Activated naive CD8-positive, alpha-beta T cell treated with anti-CD3 and anti-CD28 coated beads, Interleukin-2, amount 50 U/mL, for 24 hours (primary cell): ENCODE results near the gene DLX2.

Experiments used
- ATAC-seq: fragments of 150-1000 bp; cut with Tn5 transposase; one replicate; pipeline ENCODE4 v1.10.0; 2021
- DNase-seq: peaks from one replicate; pipeline ENCODE4 v3.0.0; 2021
- H3K27ac Mint-ChIP-seq: one replicate; pipeline ENCODE4 v1.8.0; 2021; ENCODE audit warnings: mild to moderate bottlenecking, mixed read lengths
- H3K27me3 Mint-ChIP-seq: one replicate; pipeline ENCODE4 v1.8.0; 2021; ENCODE audit warnings: mixed read lengths
- H3K36me3 Mint-ChIP-seq: one replicate; pipeline ENCODE4 v1.8.0; 2021; ENCODE audit warnings: low read depth, mixed read lengths
- H3K4me1 Mint-ChIP-seq: one replicate; pipeline ENCODE4 v1.8.0; 2021; ENCODE audit warnings: mixed read lengths
- H3K4me3 Mint-ChIP-seq: one replicate; pipeline ENCODE4 v1.8.0; 2021; ENCODE audit warnings: mild to moderate bottlenecking, moderate library complexity, mixed read lengths
- H3K9me3 Mint-ChIP-seq: one replicate; pipeline ENCODE4 v1.8.0; 2021; ENCODE audit warnings: mixed read lengths

Gene DLX2

DNA sequence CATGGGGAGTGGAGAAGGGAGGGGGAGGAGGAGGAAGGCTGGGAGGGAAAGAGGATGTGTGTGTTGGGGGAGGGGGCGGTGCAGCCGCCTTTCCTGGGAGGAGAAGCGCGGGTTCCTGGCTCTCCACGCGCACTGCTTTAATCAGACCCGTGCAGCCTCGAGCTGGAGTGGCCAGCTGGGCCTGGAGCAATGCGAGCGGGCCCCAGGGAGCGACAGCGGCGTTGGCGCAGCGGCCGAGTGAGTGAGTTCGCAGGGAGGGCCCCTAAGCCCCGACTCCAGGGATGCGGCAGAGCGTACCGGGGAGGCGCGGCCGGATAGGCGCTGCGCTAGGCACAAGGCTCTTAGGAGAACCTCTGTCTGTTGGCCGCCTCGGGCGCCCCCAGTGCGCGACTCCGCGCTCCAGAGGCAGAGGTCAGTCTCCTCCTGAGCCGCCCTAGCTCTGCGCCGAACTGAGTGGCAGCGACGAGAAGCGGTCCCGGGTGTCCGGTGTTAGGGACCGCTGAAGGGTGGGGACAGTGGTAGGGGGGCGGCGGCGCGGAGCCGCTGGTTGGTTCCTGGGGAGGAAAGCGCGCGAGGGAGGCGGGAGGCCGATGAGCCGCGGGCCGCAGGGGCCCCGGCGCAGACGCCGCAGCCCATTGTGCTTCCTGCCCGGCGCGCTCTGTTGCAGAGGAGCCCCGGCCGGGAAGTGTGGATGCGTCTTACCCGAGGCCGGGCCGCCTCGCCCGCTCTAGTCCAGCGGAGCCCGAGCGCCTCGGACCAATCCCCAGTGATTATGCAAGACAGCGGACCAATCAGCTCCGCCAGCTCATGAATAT is 17.8 kb downstream of the DLX2 start:
- ATAC-seq (peak; percentile 78), DNase-seq (peak; percentile 56)
- H3K27me3 Mint-ChIP-seq = peaks cover 96% of the 10 kb centered on the region
- peaks cover 44% of the 10 kb centered on the region for H3K4me1 Mint-ChIP-seq
- H3K27ac Mint-ChIP-seq = peak overlapping the region; percentile 56
- peak overlapping the region; percentile 78 for H3K4me3 Mint-ChIP-seq
- H3K9me3 Mint-ChIP-seq = peaks cover 1% of the 10 kb centered on the region
- H3K36me3 Mint-ChIP-seq = peaks cover 6% of the 10 kb centered on the region

DNA sequence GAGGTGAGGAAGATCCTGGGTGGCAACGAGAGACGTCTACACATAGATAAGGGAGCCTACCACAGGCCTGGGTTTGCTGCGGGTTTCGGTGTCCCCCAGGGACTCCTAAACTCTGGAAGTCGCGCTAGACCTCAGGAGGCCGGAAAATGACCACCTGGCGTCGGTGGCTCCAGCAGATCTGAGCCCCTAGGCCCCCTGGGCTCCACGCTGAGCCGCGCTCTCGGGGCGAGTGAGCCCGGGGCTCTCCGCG is 18.4 kb downstream of the DLX2 start:
- Mint-ChIP-seq H3K27ac (no peak overlapping the region), H3K27me3 (peaks cover 96% of the 10 kb centered on the region), H3K36me3 (peaks cover 6% of the 10 kb centered on the region), H3K4me1 (peaks cover 43% of the 10 kb centered on the region), H3K9me3 (peaks cover 4% of the 10 kb centered on the region), H3K4me3 (peak overlapping the region; percentile 78)
- DNase-seq (no peak), ATAC-seq (no peak)

DNA sequence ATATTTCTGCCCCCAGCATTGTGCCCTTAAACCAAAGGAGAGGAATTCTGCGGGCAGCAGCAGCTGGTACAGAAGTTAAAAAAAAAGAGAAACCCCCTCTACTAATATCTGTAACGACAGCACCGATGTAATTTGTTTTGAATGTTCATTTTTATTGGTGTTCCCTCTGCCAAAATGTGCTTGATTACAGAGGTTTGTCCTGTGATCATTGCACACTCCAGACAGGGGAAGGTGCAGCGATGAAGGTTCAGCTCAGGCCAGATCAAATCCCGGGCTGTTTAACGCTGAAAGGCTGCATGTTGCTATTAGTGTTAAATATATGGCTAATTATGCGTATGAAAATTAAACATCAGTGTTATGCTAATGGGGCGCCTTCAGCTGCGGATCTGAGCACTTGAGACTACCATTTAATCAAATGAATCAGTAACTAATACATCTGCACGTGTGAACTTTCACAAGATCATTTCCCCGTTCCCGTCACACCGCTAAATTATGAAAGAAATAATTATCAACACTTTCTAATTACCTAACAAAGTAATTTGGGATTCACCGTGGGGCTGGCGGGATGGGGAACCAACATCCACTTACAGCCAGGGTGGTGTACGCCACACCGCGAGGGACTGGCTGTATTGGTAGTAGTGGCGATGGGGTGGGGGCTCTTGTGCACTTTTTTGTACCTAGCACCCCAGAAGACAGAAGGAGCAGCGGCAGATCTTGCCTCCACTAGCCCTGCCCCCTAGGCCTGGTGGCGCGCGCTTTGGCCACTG is 18.9 kb downstream of the DLX2 start:
- Mint-ChIP-seq H3K27ac (no peak overlapping the region), H3K36me3 (peaks cover 6% of the 10 kb centered on the region), H3K9me3 (peaks cover 4% of the 10 kb centered on the region), H3K4me3 (peak overlapping the region; percentile 78), H3K4me1 (peaks cover 43% of the 10 kb centered on the region), H3K27me3 (peaks cover 95% of the 10 kb centered on the region)
- ATAC-seq (no peak), DNase-seq (no peak)

DNA sequence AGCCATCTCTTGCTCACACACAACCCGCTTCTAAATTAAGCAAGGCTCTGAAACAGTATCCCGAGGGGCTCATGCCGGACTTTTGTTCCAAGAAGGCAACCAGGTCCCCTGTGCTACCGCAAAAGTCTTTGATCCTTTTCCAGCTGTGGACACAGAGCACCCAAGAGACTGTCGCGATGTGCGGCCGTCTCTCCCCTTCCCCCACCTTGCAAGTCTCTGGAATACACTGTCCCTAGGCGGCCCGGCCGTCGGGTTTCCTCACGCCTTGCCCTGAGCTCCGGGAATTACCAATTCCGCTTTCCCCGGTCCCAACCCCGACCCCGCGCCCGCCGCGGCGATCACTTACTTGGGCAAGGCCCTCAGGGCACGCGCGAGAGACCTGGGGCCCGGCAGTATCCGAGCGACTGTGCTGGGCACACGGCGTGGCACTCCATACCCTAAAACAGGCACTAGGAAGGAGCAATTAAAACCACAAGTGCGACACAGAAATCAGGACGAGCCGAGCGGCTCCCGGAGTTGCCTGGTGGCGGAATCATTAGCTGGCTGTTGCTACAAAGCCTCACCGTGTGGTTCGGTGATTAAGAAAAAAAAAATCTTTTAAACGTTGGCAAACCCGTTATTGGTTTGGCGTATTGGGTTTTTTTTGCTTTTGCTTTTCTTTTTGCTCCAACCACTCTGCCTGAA is 19.6 kb downstream of the DLX2 start:
- Mint-ChIP-seq H3K4me1 (peaks cover 36% of the 10 kb centered on the region), H3K4me3 (no peak overlapping the region), H3K36me3 (peaks cover 6% of the 10 kb centered on the region), H3K27ac (no peak overlapping the region), H3K27me3 (peaks cover 88% of the 10 kb centered on the region), H3K9me3 (peaks cover 4% of the 10 kb centered on the region)
- ATAC-seq (no peak), DNase-seq (no peak)

DNA sequence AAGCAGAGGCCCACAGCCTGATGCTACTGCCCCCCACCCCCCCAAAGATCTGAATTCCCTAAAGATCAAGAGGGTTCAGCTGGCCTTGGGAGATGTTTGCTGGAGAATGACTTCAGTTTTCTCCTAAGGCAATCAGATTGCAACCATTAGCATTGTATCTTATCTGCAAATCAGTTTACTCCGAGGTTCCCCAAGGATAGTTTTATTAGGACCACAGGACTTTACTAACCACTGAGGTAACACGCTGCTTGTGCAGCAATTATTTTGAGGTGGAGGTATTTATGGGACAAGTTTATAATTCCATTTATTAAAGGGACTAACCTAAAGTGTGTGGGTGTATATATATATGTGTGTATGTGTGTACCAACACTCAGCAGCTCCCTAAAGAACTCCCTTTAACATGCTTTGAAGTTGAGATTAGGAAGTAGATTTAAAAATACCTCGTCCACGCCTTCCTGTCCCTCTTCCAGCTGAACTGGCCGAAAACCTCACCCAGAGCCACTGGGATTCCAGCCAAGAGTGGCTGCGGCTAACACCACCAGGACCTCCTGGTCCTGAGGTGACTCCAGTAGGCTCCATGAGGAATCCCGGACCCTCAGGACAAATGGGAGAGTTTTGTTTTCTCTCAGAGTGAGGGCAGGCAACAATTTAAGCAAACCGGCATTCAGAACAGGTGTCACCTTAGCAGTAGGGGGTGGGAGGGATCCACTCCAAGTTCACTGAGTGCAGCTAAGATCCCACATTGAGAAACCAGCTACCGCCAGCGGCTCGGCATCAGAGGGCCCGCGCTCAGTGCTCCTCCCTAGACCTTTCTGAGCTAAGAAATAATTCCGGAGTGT is 20.4 kb downstream of the DLX2 start:
- peaks cover 28% of the 10 kb centered on the region for H3K4me1 Mint-ChIP-seq
- no peak overlapping the region for H3K27ac Mint-ChIP-seq
- peaks cover 6% of the 10 kb centered on the region for H3K36me3 Mint-ChIP-seq
- ATAC-seq (no peak), DNase-seq (no peak)
- H3K9me3 Mint-ChIP-seq = peaks cover 4% of the 10 kb centered on the region
- H3K27me3 Mint-ChIP-seq = peaks cover 80% of the 10 kb centered on the region
- no peak overlapping the region for H3K4me3 Mint-ChIP-seq

DNA sequence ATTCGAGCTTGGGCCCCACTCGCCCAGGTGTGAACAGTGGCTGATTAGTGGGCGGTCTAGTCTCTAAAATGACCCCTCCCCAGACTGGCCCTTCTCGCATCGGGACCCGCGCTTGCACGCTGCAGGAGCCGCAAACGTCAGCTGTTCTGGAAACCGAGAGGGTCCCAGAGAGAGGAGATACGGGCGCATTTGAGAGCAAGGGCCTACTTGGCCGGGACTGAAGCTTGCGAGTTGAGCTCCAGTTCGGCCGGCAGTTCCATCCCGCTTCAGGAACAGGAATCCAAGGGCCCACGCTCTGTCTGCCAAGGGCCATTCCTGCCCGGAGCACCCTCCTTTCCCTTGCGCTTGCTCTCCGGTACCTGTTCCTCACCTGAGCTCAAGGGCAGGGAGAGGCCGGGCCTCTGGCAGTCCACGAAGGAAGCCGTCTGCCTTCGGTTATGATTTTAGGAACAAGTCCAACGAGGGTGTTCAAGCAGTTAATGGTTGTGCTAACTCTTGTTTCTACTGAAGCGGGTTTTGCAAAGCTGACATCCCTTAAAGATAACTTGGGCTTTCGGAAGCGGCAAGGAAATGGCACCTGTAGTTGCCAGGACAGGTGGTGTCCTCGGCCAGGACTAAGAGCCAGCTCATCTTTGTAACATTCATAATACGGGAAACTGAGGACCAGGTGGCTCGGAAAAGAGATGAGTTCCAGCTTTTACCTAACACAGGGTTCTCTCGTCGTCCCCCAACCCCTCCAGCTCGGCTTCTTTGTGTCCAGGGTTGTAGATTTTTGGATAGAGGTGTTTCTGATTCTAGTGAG is 21.3 kb downstream of the DLX2 start:
- Mint-ChIP-seq H3K4me1 (peaks cover 21% of the 10 kb centered on the region), H3K4me3 (no peak overlapping the region), H3K27me3 (peaks cover 72% of the 10 kb centered on the region), H3K27ac (no peak overlapping the region), H3K36me3 (peaks cover 6% of the 10 kb centered on the region), H3K9me3 (peaks cover 4% of the 10 kb centered on the region)
- ATAC-seq (no peak), DNase-seq (no peak)

DNA sequence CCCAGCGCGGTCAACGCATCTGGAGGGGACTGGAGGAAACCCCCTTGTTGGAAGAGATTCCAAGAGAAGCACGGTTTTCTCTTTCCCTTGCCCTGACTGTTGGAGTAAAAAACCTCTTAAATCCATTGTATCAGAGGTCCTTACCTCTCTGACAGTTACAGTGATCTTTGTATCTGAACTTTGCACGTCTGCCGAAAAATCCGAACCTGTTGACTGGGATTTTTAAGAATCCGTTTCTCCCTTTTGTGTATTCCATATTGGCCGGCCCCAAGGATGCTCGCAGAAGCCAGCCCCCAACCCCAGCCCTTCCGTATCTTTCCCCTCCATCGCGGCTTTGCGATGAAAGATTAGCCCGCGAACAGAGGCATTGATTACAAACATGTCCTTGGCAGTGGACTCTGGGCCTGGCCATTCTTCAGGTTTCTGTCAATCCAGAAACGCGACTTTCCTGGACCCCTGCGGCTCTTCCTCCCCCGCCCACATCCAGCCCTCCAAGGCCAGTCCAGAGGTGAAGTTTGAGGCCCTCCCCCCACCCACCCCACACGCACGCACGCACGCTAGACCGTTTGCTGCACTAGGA is 22.0 kb downstream of the DLX2 start:
- no peak overlapping the region for H3K4me3 Mint-ChIP-seq
- H3K4me1 Mint-ChIP-seq = peaks cover 15% of the 10 kb centered on the region
- H3K27ac Mint-ChIP-seq = no peak overlapping the region
- peaks cover 4% of the 10 kb centered on the region for H3K9me3 Mint-ChIP-seq
- ATAC-seq (no peak), DNase-seq (no peak)
- peaks cover 6% of the 10 kb centered on the region for H3K36me3 Mint-ChIP-seq
- peaks cover 70% of the 10 kb centered on the region for H3K27me3 Mint-ChIP-seq

DNA sequence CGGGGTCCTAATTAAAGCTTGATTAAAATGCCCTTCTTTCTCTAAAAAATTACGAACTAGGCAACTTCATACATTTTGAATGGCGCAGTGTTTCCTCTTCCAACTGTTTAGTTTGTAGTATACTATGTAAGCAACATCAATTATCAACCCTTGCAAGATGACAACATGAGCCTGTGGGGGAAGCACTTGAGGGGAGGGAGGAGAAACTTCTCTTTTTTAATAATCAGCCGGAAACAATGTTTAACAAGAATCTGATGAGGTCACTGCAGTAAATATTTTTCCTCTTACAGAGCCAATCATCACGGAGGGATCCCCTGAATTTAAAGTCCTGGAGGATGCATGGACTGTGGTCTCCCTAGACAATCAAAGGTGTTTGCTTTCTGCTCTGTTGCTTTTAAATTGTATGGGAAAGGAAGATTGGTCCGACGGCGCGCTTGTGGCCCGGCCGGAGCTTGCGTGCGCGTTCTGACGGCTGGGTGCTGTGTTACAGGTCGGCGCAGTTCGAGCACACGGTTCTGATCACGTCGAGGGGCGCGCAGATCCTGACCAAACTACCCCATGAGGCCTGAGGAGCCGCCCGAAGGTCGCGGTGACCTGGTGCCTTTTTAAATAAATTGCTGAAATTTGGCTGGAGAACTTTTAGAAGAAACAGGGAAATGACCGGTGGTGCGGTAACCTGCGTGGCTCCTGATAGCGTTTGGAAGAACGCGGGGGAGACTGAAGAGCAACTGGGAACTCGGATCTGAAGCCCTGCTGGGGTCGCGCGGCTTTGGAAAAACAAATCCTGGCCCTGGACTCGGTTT is 22.7 kb downstream of the DLX2 start:
- Mint-ChIP-seq H3K4me1 (peaks cover 9% of the 10 kb centered on the region), H3K36me3 (peaks cover 6% of the 10 kb centered on the region), H3K9me3 (peaks cover 4% of the 10 kb centered on the region), H3K27ac (no peak overlapping the region), H3K4me3 (no peak overlapping the region), H3K27me3 (peaks cover 66% of the 10 kb centered on the region)
- ATAC-seq = no peak
- DNase-seq = no peak

DNA sequence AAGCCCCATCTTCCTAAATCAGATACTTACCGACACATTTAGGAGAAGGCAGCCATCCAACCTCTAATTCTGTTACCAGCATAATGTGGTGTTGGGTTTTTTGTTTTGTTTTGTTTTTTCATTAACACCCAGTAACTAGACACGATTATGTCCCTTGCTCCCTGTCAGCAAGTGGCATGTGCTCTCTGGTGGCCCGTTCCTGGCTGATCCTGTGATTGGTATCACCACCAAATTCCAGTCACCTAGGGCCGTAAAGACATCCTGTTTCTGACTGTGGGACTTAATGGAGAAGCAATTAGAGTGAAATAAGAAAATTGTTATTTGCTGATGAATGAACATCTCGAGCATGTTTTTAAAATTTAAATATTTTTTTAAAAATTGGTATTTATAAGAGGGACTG is 23.3 kb downstream of the DLX2 start:
- peaks cover 60% of the 10 kb centered on the region for H3K27me3 Mint-ChIP-seq
- H3K4me1 Mint-ChIP-seq = peaks cover 9% of the 10 kb centered on the region
- H3K36me3 Mint-ChIP-seq = peaks cover 6% of the 10 kb centered on the region
- DNase-seq (no peak), ATAC-seq (no peak)
- H3K27ac Mint-ChIP-seq = no peak overlapping the region
- H3K4me3 Mint-ChIP-seq = no peak overlapping the region
- peaks cover 4% of the 10 kb centered on the region for H3K9me3 Mint-ChIP-seq

DNA sequence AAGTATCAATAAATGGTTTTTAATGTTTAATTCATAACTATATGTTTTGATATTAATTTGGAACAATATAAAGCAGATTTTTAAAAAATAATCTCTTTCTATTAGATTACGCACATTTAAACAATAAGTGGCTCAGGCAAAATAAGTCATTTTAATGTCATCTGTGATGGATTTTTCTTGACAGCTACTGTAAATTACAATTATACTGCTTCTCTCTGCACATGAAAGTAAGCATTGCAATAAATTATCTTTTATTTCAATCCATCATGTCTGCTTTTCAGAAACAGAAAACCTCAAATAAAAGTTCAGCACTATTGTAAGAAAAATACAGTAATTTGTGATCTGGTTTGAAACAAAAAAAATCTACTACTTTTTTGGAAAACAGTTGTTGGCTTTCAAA is 28.4 kb downstream of the DLX2 start:
- ATAC-seq = no peak
- peaks cover 10% of the 10 kb centered on the region for H3K27me3 Mint-ChIP-seq
- DNase-seq = no peak
- H3K36me3 Mint-ChIP-seq = peaks cover 4% of the 10 kb centered on the region
- no peak overlapping the region for H3K4me3 Mint-ChIP-seq
- no peak overlapping the region for H3K27ac Mint-ChIP-seq
- no peaks in the 10 kb centered on the region for H3K9me3 Mint-ChIP-seq
- no peaks in the 10 kb centered on the region for H3K4me1 Mint-ChIP-seq

DNA sequence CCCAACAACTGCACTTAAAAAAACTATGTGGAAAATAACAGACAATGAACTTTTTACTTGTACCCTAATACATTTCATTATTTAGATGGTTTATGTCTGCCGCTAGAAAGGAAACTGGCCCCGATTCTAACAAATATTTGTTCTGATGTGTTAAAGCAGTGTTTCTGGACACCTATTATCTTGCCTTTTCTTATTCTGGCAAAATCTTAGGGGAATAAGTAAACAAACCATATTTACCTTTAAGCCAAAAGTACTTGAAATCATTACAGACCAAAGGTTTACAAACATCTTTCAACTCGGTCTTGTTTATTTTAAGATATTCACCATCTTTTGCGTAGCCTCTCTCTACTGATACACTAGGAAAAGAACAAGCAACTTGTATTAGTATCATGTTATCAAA is 29.2 kb downstream of the DLX2 start:
- Mint-ChIP-seq H3K27me3 (peaks cover 9% of the 10 kb centered on the region), H3K36me3 (peaks cover 8% of the 10 kb centered on the region)

DNA sequence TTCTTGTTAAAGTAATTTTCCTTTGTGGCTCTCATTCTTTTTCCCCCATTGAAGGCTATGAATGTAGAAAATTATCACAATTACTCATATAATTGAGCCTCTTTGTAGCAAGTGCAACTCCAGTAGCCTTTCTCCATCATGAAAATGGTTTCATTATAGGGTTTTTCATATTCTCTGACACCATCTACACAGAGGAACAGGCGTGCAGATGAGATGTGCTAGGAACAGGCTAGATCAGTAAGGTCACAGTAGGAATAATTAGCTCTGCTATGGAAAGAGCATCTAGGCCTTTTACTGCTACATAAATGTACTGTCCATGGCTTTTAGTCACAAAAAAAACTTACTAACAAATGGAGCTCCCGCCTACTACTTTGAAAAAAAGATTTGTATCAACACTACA is 30.0 kb downstream of the DLX2 start:
- ATAC-seq (no peak), DNase-seq (no peak)
- no peak overlapping the region for H3K27ac Mint-ChIP-seq
- H3K36me3 Mint-ChIP-seq = peaks cover 8% of the 10 kb centered on the region
- H3K4me1 Mint-ChIP-seq = no peaks in the 10 kb centered on the region
- H3K9me3 Mint-ChIP-seq = no peaks in the 10 kb centered on the region
- H3K27me3 Mint-ChIP-seq = peaks cover 9% of the 10 kb centered on the region
- no peak overlapping the region for H3K4me3 Mint-ChIP-seq

More for the DNA sequence above, 29.2 kb downstream of the DLX2 start:
- H3K4me1 Mint-ChIP-seq = no peaks in the 10 kb centered on the region
- no peak overlapping the region for H3K27ac Mint-ChIP-seq
- DNase-seq (no peak), ATAC-seq (no peak)
- no peaks in the 10 kb centered on the region for H3K9me3 Mint-ChIP-seq
- H3K4me3 Mint-ChIP-seq = no peak overlapping the region

DNA sequence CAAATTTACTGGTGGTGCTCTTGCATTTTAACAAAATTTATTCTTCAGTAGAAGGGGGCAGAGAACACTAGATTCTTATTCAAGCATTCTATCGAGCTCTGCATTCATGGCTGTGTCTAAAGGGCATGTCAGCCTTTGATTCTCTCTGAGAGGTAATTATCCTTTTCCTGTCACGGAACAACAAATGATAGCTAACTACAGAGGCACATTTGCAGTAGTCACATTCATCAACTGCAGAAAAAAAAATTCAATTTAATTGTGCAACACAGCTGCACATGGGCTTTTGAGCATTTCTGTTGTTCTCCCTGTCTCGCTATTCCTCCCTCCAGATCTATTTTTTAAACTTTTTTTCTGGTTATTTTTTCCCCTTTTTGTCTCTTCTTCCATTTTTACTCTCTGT is 30.4 kb downstream of the DLX2 start:
- ATAC-seq = no peak
- H3K27ac Mint-ChIP-seq = no peak overlapping the region
- no peaks in the 10 kb centered on the region for H3K4me1 Mint-ChIP-seq
- peaks cover 9% of the 10 kb centered on the region for H3K27me3 Mint-ChIP-seq
- no peak for DNase-seq
- H3K36me3 Mint-ChIP-seq = peaks cover 11% of the 10 kb centered on the region
- H3K9me3 Mint-ChIP-seq = no peaks in the 10 kb centered on the region
- no peak overlapping the region for H3K4me3 Mint-ChIP-seq
